ENCODE results near the gene ADCY10.
"Not testable (repeated sequence)": the region's sequence is repeated elsewhere in the genome, so short reads cannot be mapped to it uniquely, and the experiment has no call there.

The ADCY10 gene

GRCh38 chr1:167882376-167882775 is 31.6 kb downstream of the ADCY10 start:
- no peak for DNase-seq (ENCODE audit: low read depth in 2 of 2, low spot score in 1 of 2)

- no peak for DNase-seq (ENCODE audit: low read depth in 2 of 2, low spot score in 1 of 2)
Measured at GRCh38 chr1:167881786-167882185, 32.1 kb downstream of the ADCY10 start.

- DNase-seq (ENCODE audit: low read depth in 2 of 2, low spot score in 1 of 2) = no peak
Measured at GRCh38 chr1:167881069-167881468, 32.9 kb downstream of the ADCY10 start.

GRCh38 chr1:167880580-167881021 is 33.3 kb downstream of the ADCY10 start:
- DNase-seq (ENCODE audit: low read depth in 2 of 2, low spot score in 1 of 2) = no peak

GRCh38 chr1:167879508-167879907 is 34.4 kb downstream of the ADCY10 start:
- no peak for DNase-seq (ENCODE audit: low read depth in 2 of 2, low spot score in 1 of 2)

GRCh38 chr1:167878372-167879160 is 35.4 kb downstream of the ADCY10 start:
- no peak for DNase-seq (ENCODE audit: low read depth in 2 of 2, low spot score in 1 of 2)

GRCh38 chr1:167876597-167877175 is 37.2 kb downstream of the ADCY10 start:
- DNase-seq (ENCODE audit: low read depth in 2 of 2, low spot score in 1 of 2) = no peak

GRCh38 chr1:167871331-167871730 is 42.6 kb downstream of the ADCY10 start:
- DNase-seq (ENCODE audit: low read depth in 2 of 2, low spot score in 1 of 2) = no peak

GRCh38 chr1:167869157-167870001 is 44.6 kb downstream of the ADCY10 start:
- not testable (repeated sequence) for DNase-seq (ENCODE audit: low read depth in 2 of 2, low spot score in 1 of 2)

GRCh38 chr1:167866739-167867414 is 47.1 kb downstream of the ADCY10 start:
- not testable (repeated sequence) for DNase-seq (ENCODE audit: low read depth in 2 of 2, low spot score in 1 of 2)

GRCh38 chr1:167866326-167866725 is 47.6 kb downstream of the ADCY10 start:
- not testable (repeated sequence) for DNase-seq (ENCODE audit: low read depth in 2 of 2, low spot score in 1 of 2)

- not testable (repeated sequence) for DNase-seq (ENCODE audit: low read depth in 2 of 2, low spot score in 1 of 2)
Measured at GRCh38 chr1:167865804-167866308, 48.1 kb downstream of the ADCY10 start.

- DNase-seq (ENCODE audit: low read depth in 2 of 2, low spot score in 1 of 2) = not testable (repeated sequence)
Measured at GRCh38 chr1:167865193-167865592, 48.7 kb downstream of the ADCY10 start.

GRCh38 chr1:167864392-167865032 is 49.4 kb downstream of the ADCY10 start:
- no peak for DNase-seq (ENCODE audit: low read depth in 2 of 2, low spot score in 1 of 2)

- DNase-seq (ENCODE audit: low read depth in 2 of 2, low spot score in 1 of 2) = no peak
Measured at GRCh38 chr1:167863921-167864279, 50.0 kb downstream of the ADCY10 start.

- DNase-seq (ENCODE audit: low read depth in 2 of 2, low spot score in 1 of 2) = not testable (repeated sequence)
Measured at GRCh38 chr1:167863191-167863920, 50.6 kb downstream of the ADCY10 start.

GRCh38 chr1:167862432-167863076 is 51.4 kb downstream of the ADCY10 start:
- no peak for DNase-seq (ENCODE audit: low read depth in 2 of 2, low spot score in 1 of 2)

- no peak for DNase-seq (ENCODE audit: low read depth in 2 of 2, low spot score in 1 of 2)
Measured at GRCh38 chr1:167861664-167862381, 52.1 kb downstream of the ADCY10 start.

All from stimulated activated CD8-positive, alpha-beta memory T cell treated with anti-CD3 and anti-CD28 coated beads, Interleukin-4, amount 100 ng/mL, for 4 hours (primary cell).